Umbilical cord (tissue), 2 donors: ENCODE results near the gene SHISAL1. TPM values are rescaled to one million over a fixed set of nuclear protein-coding genes. Genes with fewer than 3 reads are reported as not detected.
"Not testable (repeated sequence)": the region's sequence is repeated elsewhere in the genome, so short reads cannot be mapped to it uniquely, and the experiment has no call there.

Experiments used
- DNase-seq: peaks from one replicate; pipeline ENCODE4 v3.0.0-alpha.2; 2015; ENCODE audit warnings: low spot score
- total RNA-seq: library from RNA; depleted of rRNA; stranded (reverse); fragments of >200 nt; gene quantifications from one replicate; pipeline ENCODE4 v1.2.3, GENCODE V29; 2014; ENCODE audit warnings: low replicate concordance; ENCODE audit not compliant: insufficient read depth

The SHISAL1 gene
- total RNA-seq, 1 donor from 2014 or later, result 3.9 TPM

- DNase-seq, result no peak
These were observed 75.5 kb downstream of the SHISAL1 start for GRCh38 chr22:44237290-44237689.

- DNase-seq, result not testable (repeated sequence)
These were observed 78.4 kb downstream of the SHISAL1 start for GRCh38 chr22:44234372-44234771.

GRCh38 chr22:44231233-44231632, 81.5 kb downstream of the SHISAL1 start:
- no peak for DNase-seq

- no peak for DNase-seq
These were observed 82.9 kb downstream of the SHISAL1 start for GRCh38 chr22:44229809-44230208.

- no peak for DNase-seq
These were observed 83.4 kb downstream of the SHISAL1 start for GRCh38 chr22:44229331-44229730.

GRCh38 chr22:44225812-44226211, 86.9 kb downstream of the SHISAL1 start:
- DNase-seq, result no peak

- DNase-seq, result no peak
These were observed 87.6 kb downstream of the SHISAL1 start for GRCh38 chr22:44225091-44225689.

GRCh38 chr22:44224166-44224565, 88.6 kb downstream of the SHISAL1 start:
- peak; percentile 18 for DNase-seq

- DNase-seq, result no peak
These were observed 90.9 kb downstream of the SHISAL1 start for GRCh38 chr22:44221710-44222475.

- DNase-seq, result no peak
These were observed 91.7 kb downstream of the SHISAL1 start for GRCh38 chr22:44220727-44221680.

GRCh38 chr22:44219101-44219870, 93.5 kb downstream of the SHISAL1 start:
- DNase-seq, result no peak

GRCh38 chr22:44218071-44218470, 94.7 kb downstream of the SHISAL1 start:
- no peak for DNase-seq

GRCh38 chr22:44217346-44217745, 95.4 kb downstream of the SHISAL1 start:
- DNase-seq, result no peak

- DNase-seq, result no peak
These were observed 97.5 kb downstream of the SHISAL1 start for GRCh38 chr22:44215287-44215686.

GRCh38 chr22:44214764-44215163, 98.0 kb downstream of the SHISAL1 start:
- DNase-seq, result no peak

GRCh38 chr22:44214187-44214586, 98.6 kb downstream of the SHISAL1 start:
- no peak for DNase-seq

- no peak for DNase-seq
These were observed 99.2 kb downstream of the SHISAL1 start for GRCh38 chr22:44213489-44214043.

GRCh38 chr22:44212936-44213335, 99.8 kb downstream of the SHISAL1 start:
- DNase-seq, result no peak

GRCh38 chr22:44211946-44212930, 100.5 kb downstream of the SHISAL1 start:
- peak; percentile 82 for DNase-seq
